Hematopoietic multipotent progenitor cell treated with erythropoietin and hydrocortisone succinate and interleukin-3 and kit ligand, for 8 days (in vitro differentiated cells): ENCODE results near the gene GLI3.
"Not testable (repeated sequence)": the region's sequence is repeated elsewhere in the genome, so short reads cannot be mapped to it uniquely, and the experiment has no call there.

Source experiments
- DNase-seq: peaks from one replicate; pipeline ENCODE4 v3.0.0-alpha.2; 2015

GLI3 gene

GRCh38 chr7:42210333-42210732 lies 26.7 kb downstream of the GLI3 start:
- no peak for DNase-seq

- not testable (repeated sequence) for DNase-seq
Observed at GRCh38 chr7:42209085-42209484, 27.9 kb downstream of the GLI3 start.

- no peak for DNase-seq
Observed at GRCh38 chr7:42208572-42208971, 28.4 kb downstream of the GLI3 start.

GRCh38 chr7:42207420-42207819 lies 29.6 kb downstream of the GLI3 start:
- no peak for DNase-seq

GRCh38 chr7:42203336-42203735 lies 33.7 kb downstream of the GLI3 start:
- DNase-seq: no peak

GRCh38 chr7:42202601-42203000 lies 34.4 kb downstream of the GLI3 start:
- DNase-seq: no peak

GRCh38 chr7:42198974-42199668 lies 37.9 kb downstream of the GLI3 start:
- DNase-seq: no peak

- DNase-seq: no peak
Observed at GRCh38 chr7:42198296-42198695, 38.7 kb downstream of the GLI3 start.

GRCh38 chr7:42197451-42197850 lies 39.6 kb downstream of the GLI3 start:
- no peak for DNase-seq

GRCh38 chr7:42194238-42194637 lies 42.8 kb downstream of the GLI3 start:
- no peak for DNase-seq

GRCh38 chr7:42193471-42194129 lies 43.4 kb downstream of the GLI3 start:
- no peak for DNase-seq

GRCh38 chr7:42192851-42193461 lies 44.1 kb downstream of the GLI3 start:
- DNase-seq: no peak

- DNase-seq: no peak
Observed at GRCh38 chr7:42192066-42192465, 44.9 kb downstream of the GLI3 start.

- no peak for DNase-seq
Observed at GRCh38 chr7:42189535-42189934, 47.5 kb downstream of the GLI3 start.

- DNase-seq: no peak
Observed at GRCh38 chr7:42186151-42186550, 50.9 kb downstream of the GLI3 start.

- no peak for DNase-seq
Observed at GRCh38 chr7:42185726-42186125, 51.3 kb downstream of the GLI3 start.

GRCh38 chr7:42183547-42183946 lies 53.5 kb downstream of the GLI3 start:
- DNase-seq: no peak

GRCh38 chr7:42181566-42181965 lies 55.4 kb downstream of the GLI3 start:
- no peak for DNase-seq

- no peak for DNase-seq
Observed at GRCh38 chr7:42180806-42181205, 56.2 kb downstream of the GLI3 start.

GRCh38 chr7:42176724-42177101 lies 60.3 kb downstream of the GLI3 start:
- DNase-seq: no peak

GRCh38 chr7:42175834-42176723 lies 60.9 kb downstream of the GLI3 start:
- DNase-seq: no peak

- DNase-seq: no peak
Observed at GRCh38 chr7:42174391-42174912, 62.6 kb downstream of the GLI3 start.

- DNase-seq: no peak
Observed at GRCh38 chr7:42170724-42171123, 66.3 kb downstream of the GLI3 start.
